K562 (cell line): ENCODE data around the gene EIF3I. TPM values are rescaled to one million over a fixed set of nuclear protein-coding genes. Genes with fewer than 3 reads are reported as not detected.

Experiments
- ESRRA ChIP-seq: fragments of 450-650 bp; IDR thresholded peaks from 2 replicates; pipeline ENCODE4 v1.6.1; 2014; ENCODE audit warnings: low read depth, mild to moderate bottlenecking, moderate library complexity, borderline replicate concordance
- ESRRB ChIP-seq: fragments of 250-450 bp; sonication (Bioruptor Pico); IDR thresholded peaks from 2 replicates; pipeline ENCODE4 v1.5.0; 2020; ENCODE audit warnings: mild to moderate bottlenecking, moderate library complexity, borderline replicate concordance
- GTF2E2 ChIP-seq: fragments of 200-800 bp; sonication (Bioruptor generic); IDR thresholded peaks from 2 replicates; pipeline ENCODE4 v1.6.1; 2016; ENCODE audit warnings: missing genetic modification characterization, missing compliant biosample characterization
- MAFF ChIP-seq: IDR thresholded peaks from 2 replicates; pipeline ENCODE4 v1.6.1; 2012; ENCODE audit warnings: low read length, improper control_type of control experiment
- PHB ChIP-seq: fragments of 250-450 bp; sonication (Bioruptor Pico); IDR thresholded peaks from 2 replicates; pipeline ENCODE4 v1.5.0; 2021
- PRMT5 ChIP-seq: sonication (generic); formaldehyde crosslinking; IDR thresholded peaks from 2 replicates; pipeline ENCODE4 v1.5.0; 2020; ENCODE audit warnings: missing genetic modification reagents
- PTTG1 ChIP-seq: fragments of 450-650 bp; IDR thresholded peaks from 2 replicates; pipeline ENCODE4 v1.6.1; 2016; ENCODE audit warnings: low read depth, mild to moderate bottlenecking, missing genetic modification characterization, missing compliant biosample characterization
- RBM39 ChIP-seq: fragments of 200-400 bp; formaldehyde crosslinking; optimal IDR thresholded peaks from 2 replicates; pipeline ENCODE3; 2018; ENCODE audit warnings: low read depth, low read length
- RCOR1 ChIP-seq, 2 experiments: IDR thresholded peaks; 2 replicates each; pipeline ENCODE4 v1.6.1; 2012; ENCODE audit warnings: low read depth in 2 of 2, low read length in 2 of 2, borderline replicate concordance in 1 of 2, improper control_type of control experiment in 1 of 2
- SIRT6 ChIP-seq: IDR thresholded peaks from one replicate; pipeline ENCODE4 v1.6.1; 2012; ENCODE audit warnings: low read depth, mild to moderate bottlenecking, control low read depth, inconsistent platforms, low read length, moderate library complexity
- TCFL5 ChIP-seq: fragments of 250-450 bp; sonication (Bioruptor Pico); conservative IDR thresholded peaks from 2 replicates; pipeline ENCODE4 v1.6.1; 2021; ENCODE audit warnings: mild to moderate bottlenecking, moderate library complexity, matching md5 sums
- ZC3H4 ChIP-seq: sonication (generic); formaldehyde crosslinking; IDR thresholded peaks from 2 replicates; pipeline ENCODE4 v1.9.0; 2021; ENCODE audit warnings: missing genetic modification reagents, borderline replicate concordance
- ZKSCAN8 ChIP-seq: fragments of 200-800 bp; sonication (Bioruptor generic); IDR thresholded peaks from 2 replicates; pipeline ENCODE4 v1.6.1; 2016; ENCODE audit warnings: missing genetic modification characterization, missing compliant biosample characterization
- ZNF274 ChIP-seq: IDR thresholded peaks from 2 replicates; pipeline ENCODE4 v1.6.1; 2011; ENCODE audit warnings: low read depth, mild to moderate bottlenecking, low read length, moderate library complexity, borderline replicate concordance
- ZNF444 ChIP-seq: fragments of 250-450 bp; sonication (Bioruptor Pico); IDR thresholded peaks from 2 replicates; pipeline ENCODE4 v1.4.0; 2020; ENCODE audit warnings: mild to moderate bottlenecking, moderate library complexity
- ZNF561 ChIP-seq: fragments of 450-650 bp; formaldehyde crosslinking; conservative IDR thresholded peaks from 2 replicates; pipeline ENCODE4 v1.4.0; 2020; ENCODE audit warnings: mild to moderate bottlenecking, moderate library complexity
- ZNF785 ChIP-seq: fragments of 250-450 bp; sonication (Bioruptor Pico); IDR thresholded peaks from 2 replicates; pipeline ENCODE4 v1.4.0; 2020; ENCODE audit warnings: mild to moderate bottlenecking
- polyA plus RNA-seq, 8 experiments: library from polyadenylated mRNA; depleted of rRNA in 4 of 8; stranded (reverse) in 5 of 8; unstranded in 3 of 8; fragments of >200 nt; fragmentation: Nextera tagmentation in 2 of 8; fragmentation: Illumina TruSeq in 1 of 8; extraction: Ambion mirVana in 2 of 8; extraction: Trizol in 1 of 8; gene quantifications; 2 replicates each; pipeline versions ENCODE4 v1.2.1 to v1.2.3, GENCODE V29; 2011 to 2014; ENCODE audit warnings: inconsistent platforms in 1 of 8, missing spikeins in 1 of 8
- total RNA-seq, 7 experiments: library from RNA; depleted of rRNA in 6 of 7; stranded (reverse); fragments of >200 nt in 6 of 7; fragmentation: Illumina TruSeq in 2 of 7; extraction: Trizol in 2 of 7; gene quantifications; 2 replicates each; pipeline versions ENCODE4 v1.2.1 to v1.2.3, GENCODE V29; 2011 to 2021; ENCODE audit warnings: low replicate concordance in 1 of 7
- TF ChIP-seq, protein P1 (sequence below): fragments of 450-650 bp; IDR thresholded peaks from 2 replicates; pipeline ENCODE4 v1.6.1; 2016; ENCODE audit warnings: mild to moderate bottlenecking, moderate library complexity

The EIF3I gene
- total and polyA plus RNA-seq, 9 of the 15 experiments (the other 6 are each of a cell fraction or from before 2014, with no cell fraction given), result 414 to 1,526 (median 635) TPM

DNA sequence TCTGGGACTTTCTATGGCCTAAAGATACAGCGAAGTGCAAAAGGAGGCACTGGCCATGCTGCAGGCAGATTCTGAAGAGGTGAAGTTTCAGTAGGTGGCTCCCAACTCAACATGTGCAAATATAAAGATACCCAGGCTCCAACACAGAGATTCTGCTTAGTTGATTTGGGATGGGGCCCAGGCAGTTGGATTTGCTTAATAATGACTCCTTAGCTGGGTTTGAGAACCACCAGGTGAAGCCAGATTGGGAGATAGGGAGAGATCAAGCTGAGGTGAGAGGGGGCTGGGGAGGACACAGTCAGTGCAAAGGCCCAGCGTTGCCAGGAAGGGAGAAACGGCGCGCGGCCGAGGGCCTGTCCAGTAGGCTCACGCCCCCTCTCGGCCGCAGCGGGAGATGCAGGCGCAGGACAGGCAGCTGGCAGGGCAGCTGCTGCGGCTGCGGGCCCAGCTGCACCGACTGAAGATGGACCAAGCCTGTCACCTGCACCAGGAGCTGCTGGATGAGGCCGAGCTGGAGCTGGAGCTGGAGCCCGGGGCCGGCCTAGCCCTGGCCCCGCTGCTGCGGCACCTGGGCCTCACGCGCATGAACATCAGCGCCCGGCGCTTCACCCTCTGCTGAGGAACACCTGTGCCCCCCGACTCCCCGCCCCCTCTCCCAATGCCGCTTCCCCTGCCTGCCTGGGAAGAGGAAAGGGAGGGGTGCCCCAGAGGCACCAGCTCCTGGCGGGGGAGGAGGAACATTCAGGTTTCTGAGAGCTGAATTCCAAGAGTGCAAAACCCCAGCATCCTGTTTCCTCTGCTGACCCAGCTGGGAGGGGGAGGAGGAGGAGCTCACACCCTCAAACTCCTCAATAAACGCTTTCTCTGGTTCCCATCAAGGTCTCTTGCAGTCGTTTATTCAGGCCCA is 26.0 kb downstream of the EIF3I start (continued):
- TF ChIP-seq, protein P1, sequence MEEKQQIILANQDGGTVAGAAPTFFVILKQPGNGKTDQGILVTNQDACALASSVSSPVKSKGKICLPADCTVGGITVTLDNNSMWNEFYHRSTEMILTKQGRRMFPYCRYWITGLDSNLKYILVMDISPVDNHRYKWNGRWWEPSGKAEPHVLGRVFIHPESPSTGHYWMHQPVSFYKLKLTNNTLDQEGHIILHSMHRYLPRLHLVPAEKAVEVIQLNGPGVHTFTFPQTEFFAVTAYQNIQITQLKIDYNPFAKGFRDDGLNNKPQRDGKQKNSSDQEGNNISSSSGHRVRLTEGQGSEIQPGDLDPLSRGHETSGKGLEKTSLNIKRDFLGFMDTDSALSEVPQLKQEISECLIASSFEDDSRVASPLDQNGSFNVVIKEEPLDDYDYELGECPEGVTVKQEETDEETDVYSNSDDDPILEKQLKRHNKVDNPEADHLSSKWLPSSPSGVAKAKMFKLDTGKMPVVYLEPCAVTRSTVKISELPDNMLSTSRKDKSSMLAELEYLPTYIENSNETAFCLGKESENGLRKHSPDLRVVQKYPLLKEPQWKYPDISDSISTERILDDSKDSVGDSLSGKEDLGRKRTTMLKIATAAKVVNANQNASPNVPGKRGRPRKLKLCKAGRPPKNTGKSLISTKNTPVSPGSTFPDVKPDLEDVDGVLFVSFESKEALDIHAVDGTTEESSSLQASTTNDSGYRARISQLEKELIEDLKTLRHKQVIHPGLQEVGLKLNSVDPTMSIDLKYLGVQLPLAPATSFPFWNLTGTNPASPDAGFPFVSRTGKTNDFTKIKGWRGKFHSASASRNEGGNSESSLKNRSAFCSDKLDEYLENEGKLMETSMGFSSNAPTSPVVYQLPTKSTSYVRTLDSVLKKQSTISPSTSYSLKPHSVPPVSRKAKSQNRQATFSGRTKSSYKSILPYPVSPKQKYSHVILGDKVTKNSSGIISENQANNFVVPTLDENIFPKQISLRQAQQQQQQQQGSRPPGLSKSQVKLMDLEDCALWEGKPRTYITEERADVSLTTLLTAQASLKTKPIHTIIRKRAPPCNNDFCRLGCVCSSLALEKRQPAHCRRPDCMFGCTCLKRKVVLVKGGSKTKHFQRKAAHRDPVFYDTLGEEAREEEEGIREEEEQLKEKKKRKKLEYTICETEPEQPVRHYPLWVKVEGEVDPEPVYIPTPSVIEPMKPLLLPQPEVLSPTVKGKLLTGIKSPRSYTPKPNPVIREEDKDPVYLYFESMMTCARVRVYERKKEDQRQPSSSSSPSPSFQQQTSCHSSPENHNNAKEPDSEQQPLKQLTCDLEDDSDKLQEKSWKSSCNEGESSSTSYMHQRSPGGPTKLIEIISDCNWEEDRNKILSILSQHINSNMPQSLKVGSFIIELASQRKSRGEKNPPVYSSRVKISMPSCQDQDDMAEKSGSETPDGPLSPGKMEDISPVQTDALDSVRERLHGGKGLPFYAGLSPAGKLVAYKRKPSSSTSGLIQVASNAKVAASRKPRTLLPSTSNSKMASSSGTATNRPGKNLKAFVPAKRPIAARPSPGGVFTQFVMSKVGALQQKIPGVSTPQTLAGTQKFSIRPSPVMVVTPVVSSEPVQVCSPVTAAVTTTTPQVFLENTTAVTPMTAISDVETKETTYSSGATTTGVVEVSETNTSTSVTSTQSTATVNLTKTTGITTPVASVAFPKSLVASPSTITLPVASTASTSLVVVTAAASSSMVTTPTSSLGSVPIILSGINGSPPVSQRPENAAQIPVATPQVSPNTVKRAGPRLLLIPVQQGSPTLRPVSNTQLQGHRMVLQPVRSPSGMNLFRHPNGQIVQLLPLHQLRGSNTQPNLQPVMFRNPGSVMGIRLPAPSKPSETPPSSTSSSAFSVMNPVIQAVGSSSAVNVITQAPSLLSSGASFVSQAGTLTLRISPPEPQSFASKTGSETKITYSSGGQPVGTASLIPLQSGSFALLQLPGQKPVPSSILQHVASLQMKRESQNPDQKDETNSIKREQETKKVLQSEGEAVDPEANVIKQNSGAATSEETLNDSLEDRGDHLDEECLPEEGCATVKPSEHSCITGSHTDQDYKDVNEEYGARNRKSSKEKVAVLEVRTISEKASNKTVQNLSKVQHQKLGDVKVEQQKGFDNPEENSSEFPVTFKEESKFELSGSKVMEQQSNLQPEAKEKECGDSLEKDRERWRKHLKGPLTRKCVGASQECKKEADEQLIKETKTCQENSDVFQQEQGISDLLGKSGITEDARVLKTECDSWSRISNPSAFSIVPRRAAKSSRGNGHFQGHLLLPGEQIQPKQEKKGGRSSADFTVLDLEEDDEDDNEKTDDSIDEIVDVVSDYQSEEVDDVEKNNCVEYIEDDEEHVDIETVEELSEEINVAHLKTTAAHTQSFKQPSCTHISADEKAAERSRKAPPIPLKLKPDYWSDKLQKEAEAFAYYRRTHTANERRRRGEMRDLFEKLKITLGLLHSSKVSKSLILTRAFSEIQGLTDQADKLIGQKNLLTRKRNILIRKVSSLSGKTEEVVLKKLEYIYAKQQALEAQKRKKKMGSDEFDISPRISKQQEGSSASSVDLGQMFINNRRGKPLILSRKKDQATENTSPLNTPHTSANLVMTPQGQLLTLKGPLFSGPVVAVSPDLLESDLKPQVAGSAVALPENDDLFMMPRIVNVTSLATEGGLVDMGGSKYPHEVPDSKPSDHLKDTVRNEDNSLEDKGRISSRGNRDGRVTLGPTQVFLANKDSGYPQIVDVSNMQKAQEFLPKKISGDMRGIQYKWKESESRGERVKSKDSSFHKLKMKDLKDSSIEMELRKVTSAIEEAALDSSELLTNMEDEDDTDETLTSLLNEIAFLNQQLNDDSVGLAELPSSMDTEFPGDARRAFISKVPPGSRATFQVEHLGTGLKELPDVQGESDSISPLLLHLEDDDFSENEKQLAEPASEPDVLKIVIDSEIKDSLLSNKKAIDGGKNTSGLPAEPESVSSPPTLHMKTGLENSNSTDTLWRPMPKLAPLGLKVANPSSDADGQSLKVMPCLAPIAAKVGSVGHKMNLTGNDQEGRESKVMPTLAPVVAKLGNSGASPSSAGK, result no peak
- TF ChIP-seq ESRRB (CRISPR knock-in tag) (no peak), ZNF785 (CRISPR knock-in tag) (no peak), ZC3H4 (CRISPR knock-in tag) (no peak), RBM39 (no peak), ZNF561 (no peak), ZNF444 (no peak), SIRT6 (no peak), TCFL5 (CRISPR knock-in tag) (no peak), PRMT5 (CRISPR knock-in tag) (no peak), MAFF (no peak), ZKSCAN8 (CRISPR knock-in tag) (no peak), PTTG1 (tag) (no peak), ESRRA (peak; percentile 87; the same call in 1 of the 2 replicates), RCOR1 (IDR thresholded peaks at IDR 0.05; ENCODE audit: borderline replicate concordance in 1 of 2, low read depth in 2 of 2, low read length in 2 of 2) (peak; percentile 40 to 97; a peak in 3 of 4 replicates), ZNF274 (no peak; the same call in 1 of the 2 replicates), GTF2E2 (tag) (no peak), PHB (CRISPR knock-in tag) (0 out of 2 replicates have a peak, but pooled peaks have one; percentile 19)
